ENCODE results near the gene SGPP2.
"Not testable (repeated sequence)": the region's sequence is repeated elsewhere in the genome, so short reads cannot be mapped to it uniquely, and the experiment has no call there.

Gene SGPP2

GRCh38 chr2:222427646-222428301, 3.4 kb downstream of the SGPP2 start:
- peak; percentile 77 for DNase-seq

- DNase-seq = no peak
These were observed 5.7 kb downstream of the SGPP2 start for GRCh38 chr2:222430071-222430470.

DNA sequence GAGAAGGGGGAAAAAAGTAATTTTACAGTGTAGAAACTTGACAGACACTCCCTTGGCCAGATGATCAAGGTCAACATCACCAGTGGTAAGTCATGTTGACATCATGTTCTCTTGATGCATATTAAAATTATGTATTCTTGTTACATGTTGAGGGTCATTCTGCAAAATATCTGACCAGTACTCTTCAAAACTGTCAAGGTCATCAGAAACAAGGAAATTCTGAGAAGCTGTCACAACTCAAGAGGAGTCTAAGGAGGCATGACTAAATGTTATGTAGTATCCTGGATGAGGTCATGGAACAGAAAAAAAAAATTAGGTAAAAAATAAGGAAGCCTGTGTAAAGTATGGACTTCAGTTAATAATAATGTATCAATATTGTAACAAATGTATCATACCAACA, 6.3 kb downstream of the SGPP2 start:
- DNase-seq = no peak

- DNase-seq = no peak
These were observed 7.5 kb downstream of the SGPP2 start for GRCh38 chr2:222431869-222432268.

- DNase-seq = peak; percentile 90
These were observed 9.2 kb downstream of the SGPP2 start for GRCh38 chr2:222433332-222434173.

GRCh38 chr2:222434204-222434603, 9.9 kb downstream of the SGPP2 start:
- DNase-seq = no peak

DNA sequence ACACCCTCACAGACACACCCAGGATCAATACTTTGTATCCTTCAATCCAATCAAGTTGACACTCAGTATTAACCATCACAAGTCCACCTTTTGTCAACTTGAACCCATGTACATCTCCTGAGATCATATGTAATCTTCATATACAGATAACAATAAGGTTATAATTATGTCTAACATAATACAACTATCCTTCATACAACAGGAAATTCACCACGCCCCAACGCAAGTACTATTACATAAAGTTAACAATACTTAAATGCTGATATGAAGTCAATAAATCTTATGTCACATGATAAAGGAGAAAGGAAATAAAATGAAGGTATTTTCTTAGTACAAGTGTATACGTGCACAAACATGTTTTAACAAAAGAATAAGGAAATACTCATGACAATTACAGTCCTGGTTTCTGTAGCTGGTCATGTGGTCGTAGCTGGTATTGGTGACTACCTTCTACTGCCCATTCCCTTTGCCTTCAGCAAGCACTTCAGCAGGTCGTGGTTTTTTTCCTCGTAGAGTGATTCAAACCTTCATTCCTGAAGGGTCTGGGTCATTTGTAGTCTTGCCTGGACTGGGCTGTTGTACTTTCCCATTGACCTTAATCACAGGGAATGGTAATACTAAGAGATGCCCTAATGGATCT, 11.2 kb downstream of the SGPP2 start:
- not testable (repeated sequence) for DNase-seq

- no peak for DNase-seq
These were observed 11.7 kb downstream of the SGPP2 start for GRCh38 chr2:222436040-222436413.

GRCh38 chr2:222439692-222440091, 15.3 kb downstream of the SGPP2 start:
- DNase-seq = no peak

- peak; percentile 80 for DNase-seq
These were observed 16.5 kb downstream of the SGPP2 start for GRCh38 chr2:222440673-222441422.

DNA sequence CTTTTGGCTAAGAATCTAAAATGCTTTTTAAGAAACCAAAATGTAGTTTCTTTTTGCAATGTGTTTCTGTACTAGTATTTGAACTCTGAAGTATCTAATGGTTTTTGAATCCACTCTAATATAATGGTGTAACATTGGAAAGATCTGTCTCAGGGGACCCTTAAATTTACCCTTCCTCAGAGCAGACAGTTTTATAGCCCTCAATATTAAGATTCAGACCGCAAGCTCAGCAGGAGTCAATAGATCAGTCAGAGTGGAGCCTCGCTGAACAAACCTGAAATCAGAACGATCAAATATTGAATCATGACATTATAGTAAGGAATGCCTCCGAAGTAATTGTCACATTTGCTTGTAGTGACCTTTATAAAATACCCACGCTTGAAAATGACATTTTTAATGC, 18.3 kb downstream of the SGPP2 start:
- no peak for DNase-seq

GRCh38 chr2:222445227-222445626, 20.9 kb downstream of the SGPP2 start:
- no peak for DNase-seq

- DNase-seq = no peak
These were observed 22.8 kb downstream of the SGPP2 start for GRCh38 chr2:222447131-222447530.

DNA sequence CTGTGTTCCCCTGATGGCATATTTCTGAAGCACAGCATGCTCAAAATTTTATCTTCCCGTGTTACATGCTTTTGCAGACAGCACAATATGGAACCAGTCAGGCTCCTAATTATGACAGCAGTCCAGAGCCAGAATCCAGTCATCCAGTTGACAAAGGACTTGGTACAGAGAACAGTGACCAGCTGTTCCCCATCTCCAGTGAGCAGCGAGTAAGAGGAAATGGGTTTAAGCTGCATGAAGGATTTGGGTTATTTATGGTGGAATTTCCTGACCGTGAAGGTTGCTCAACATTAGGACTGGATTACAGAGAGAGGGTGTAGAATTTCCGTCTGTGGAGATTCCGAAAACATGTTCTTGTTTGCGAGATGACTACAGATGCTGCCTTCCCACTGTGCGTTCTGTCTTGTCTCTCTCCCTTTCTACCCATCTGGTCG, 24.4 kb downstream of the SGPP2 start:
- DNase-seq = no peak

- no peak for DNase-seq
These were observed 25.7 kb downstream of the SGPP2 start for GRCh38 chr2:222450021-222450420.

GRCh38 chr2:222451224-222451674, 26.9 kb downstream of the SGPP2 start:
- no peak for DNase-seq

DNA sequence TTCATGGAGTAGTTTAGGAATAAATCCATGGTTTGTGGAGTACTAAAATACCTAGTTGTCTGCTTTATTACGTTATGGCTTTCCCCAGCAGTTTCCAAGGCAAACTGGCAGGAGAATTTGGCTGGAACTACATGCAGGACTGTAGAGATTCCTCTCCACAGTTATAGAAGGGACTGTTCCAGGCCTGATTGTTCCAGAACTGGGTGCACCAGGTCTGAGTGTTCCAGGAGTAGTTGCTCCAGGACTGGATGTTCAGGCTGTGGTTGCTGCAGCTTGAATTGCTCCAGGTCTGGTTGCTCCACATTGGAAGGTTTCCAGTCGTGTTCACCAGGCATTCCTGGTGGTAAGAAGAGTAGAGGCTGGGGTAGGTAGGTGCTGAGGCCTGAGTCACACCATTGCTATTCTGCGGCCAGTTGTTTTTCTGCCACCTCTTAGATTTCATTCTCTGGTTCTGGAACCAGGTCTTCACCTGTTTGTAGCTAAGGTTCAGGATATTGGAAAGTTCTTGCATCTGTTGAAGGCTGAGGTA, 28.1 kb downstream of the SGPP2 start:
- no peak for DNase-seq

GRCh38 chr2:222456479-222457077, 32.2 kb downstream of the SGPP2 start:
- DNase-seq = no peak

GRCh38 chr2:222459983-222460382, 35.6 kb downstream of the SGPP2 start:
- DNase-seq = no peak

DNA sequence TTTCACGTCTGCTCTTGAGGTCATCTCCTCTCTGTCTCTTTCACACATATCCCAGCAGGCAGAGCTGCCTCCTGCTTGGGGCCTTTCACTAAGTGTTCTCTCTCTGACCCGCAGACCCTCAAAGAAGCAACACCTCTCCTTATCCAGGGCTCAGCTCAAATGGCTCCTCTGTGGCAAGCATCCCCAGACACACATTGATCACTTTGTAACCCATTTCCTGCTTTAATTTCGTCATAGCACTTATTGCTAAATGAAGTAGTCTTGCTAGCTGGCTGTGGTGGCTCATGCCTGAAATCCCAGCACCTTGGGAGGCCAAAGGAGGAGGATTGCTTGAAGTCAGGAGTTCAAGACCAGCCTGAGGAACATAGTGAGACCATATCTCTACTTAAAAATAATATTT, 41.4 kb downstream of the SGPP2 start:
- DNase-seq = no peak

DNA sequence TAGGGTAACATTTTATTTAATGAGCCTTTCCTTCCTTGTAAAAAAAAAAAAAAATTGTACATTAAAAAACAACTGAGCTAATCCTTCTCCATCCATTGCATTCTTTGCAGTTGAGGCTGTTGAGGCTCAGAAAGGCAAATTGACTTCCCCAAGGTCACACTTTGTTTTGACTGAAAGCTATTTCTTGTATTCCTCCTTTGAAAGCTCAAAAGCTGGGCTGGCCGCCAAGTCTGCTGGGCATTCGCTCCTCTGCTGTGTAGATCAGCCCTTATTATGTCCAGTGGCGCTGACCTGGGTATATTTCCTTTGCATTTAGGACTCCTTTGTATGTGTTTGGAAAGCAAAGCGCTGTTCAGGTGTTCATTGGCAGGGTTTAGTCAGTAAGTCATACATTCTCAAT, 44.0 kb downstream of the SGPP2 start:
- no peak for DNase-seq

DNA sequence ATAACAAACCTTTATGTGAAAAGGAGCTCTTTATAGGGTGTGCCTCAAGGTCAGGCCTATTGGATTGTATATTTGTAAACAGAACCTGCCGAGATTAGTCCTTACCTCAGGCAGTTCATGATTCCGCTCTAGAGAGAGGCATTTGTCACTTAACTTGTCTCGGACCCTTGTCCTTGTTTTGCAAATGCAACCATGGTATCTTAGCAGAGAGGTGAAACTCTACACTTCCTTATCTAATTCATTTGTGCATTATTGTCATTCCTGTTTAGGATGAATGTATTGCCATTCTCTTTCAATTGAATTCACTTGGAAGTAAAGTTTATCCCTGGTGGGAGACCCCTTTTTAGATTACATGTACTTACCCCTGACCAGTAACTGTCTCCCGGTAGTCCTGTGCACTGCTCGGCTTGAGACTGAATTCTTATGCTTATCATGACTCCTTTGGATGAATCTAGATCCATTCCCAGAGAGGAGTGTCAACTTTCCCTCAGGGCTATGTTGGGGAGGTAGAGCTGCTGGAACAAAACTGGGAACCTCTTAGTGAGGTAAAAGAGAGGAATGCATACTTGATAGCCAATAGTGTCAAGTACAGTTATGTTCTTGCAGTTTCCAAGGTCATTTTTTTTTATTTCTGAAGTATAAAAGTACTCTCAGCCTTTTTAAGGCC, 46.6 kb downstream of the SGPP2 start:
- DNase-seq = no peak
